Gastrocnemius medialis (tissue), 4 donors: Measurements from ENCODE around the gene GIT2. TPM values are rescaled to one million over a fixed set of nuclear protein-coding genes. Genes with fewer than 3 reads are reported as not detected.
A peak's percentile ranks its signal among the peaks of the same experiment; 100 is the strongest.

Source experiments
- ATAC-seq, 2 donors: fragments of 150-250 bp; one replicate each; pipeline ENCODE4 v1.9.1; 2016
- DNase-seq, 2 donors: peaks; one replicate each; pipeline ENCODE4 v3.0.0-alpha.2; 2019
- H3K27ac ChIP-seq, 4 donors: fragments of 200-600 bp; sonication (generic); 1 replicate in 1 of 4; 2 replicates in 3 of 4; pipeline ENCODE4 v1.5.1; 2016 to 2018; ENCODE audit warnings: mild to moderate bottlenecking in 2 of 4, moderate library complexity in 1 of 4
- H3K27me3 ChIP-seq, 3 donors: fragments of 200-600 bp; sonication (generic) in 2 of 3; 1 replicate in 1 of 3; 2 replicates in 2 of 3; pipeline versions ENCODE4 v1.5.1 to v1.6.0; 2016 to 2019; ENCODE audit warnings: mild to moderate bottlenecking in 1 of 3, moderate library complexity in 1 of 3
- H3K36me3 ChIP-seq, 2 donors: fragments of 200-600 bp; sonication (generic) in 1 of 2; one replicate each; pipeline ENCODE4 v1.5.1; 2017 to 2018
- H3K4me1 ChIP-seq, 2 donors: fragments of 200-600 bp; sonication (generic) in 1 of 2; one replicate each; pipeline ENCODE4 v1.5.1; 2016 to 2017; ENCODE audit warnings: mild to moderate bottlenecking in 2 of 2
- H3K4me3 ChIP-seq, 4 donors: fragments of 200-600 bp; sonication (generic) in 3 of 4; 1 replicate in 1 of 4; 2 replicates in 3 of 4; pipeline ENCODE4 v1.5.1; 2016 to 2019; ENCODE audit warnings: mild to moderate bottlenecking in 2 of 4
- H3K9me3 ChIP-seq, 3 donors: fragments of 200-600 bp; sonication (generic) in 2 of 3; 1 replicate in 1 of 3; 2 replicates in 2 of 3; pipeline ENCODE4 v1.5.1; 2016 to 2019
- POLR2A ChIP-seq, 2 donors: fragments of 450-650 bp; IDR thresholded peaks; one replicate each; pipeline ENCODE4 v1.6.1; 2017; ENCODE audit warnings: antibody characterized with exemption in 2 of 2, mild to moderate bottlenecking in 2 of 2, moderate library complexity in 2 of 2
- in situ Hi-C, 4 donors: fragments of 200-750 bp; cut with MboI; loops; one replicate each; pipeline versions ENCODE4 v1.15.0 to v1.8.0; 2017; ENCODE audit warnings: low sequenced_read_pairs in 4 of 4
- intact Hi-C: fragments of 100-400 bp; cut with DNase I; formaldehyde crosslinking; loops from one replicate; pipeline ENCODE4 v1.15.1; 2023; ENCODE audit warnings: low total_unique reads
- total RNA-seq, 4 donors: library from RNA; depleted of rRNA; stranded (reverse); fragments of >200 nt; gene quantifications; one replicate each; pipeline versions ENCODE4 v1.1.0 to v1.2.3, GENCODE V29; 2016
- TF ChIP-seq, protein P1 (sequence below), 5 experiments: fragments of 450-650 bp in 3 of 5; fragments of 200-600 bp in 2 of 5; sonication (generic) in 2 of 5; IDR thresholded peaks in 4 of 5; conservative IDR thresholded peaks in 1 of 5; 1 replicate in 4 of 5; 2 replicates in 1 of 5; pipeline ENCODE4 v1.5.1; 2016 to 2019; ENCODE audit warnings: antibody characterized with exemption in 5 of 5, mild to moderate bottlenecking in 3 of 5, moderate library complexity in 3 of 5

The GIT2 gene
- total RNA-seq, 4 donors from 2014 or later: 23.4 to 32.1 (median 23.6) TPM

DNA sequence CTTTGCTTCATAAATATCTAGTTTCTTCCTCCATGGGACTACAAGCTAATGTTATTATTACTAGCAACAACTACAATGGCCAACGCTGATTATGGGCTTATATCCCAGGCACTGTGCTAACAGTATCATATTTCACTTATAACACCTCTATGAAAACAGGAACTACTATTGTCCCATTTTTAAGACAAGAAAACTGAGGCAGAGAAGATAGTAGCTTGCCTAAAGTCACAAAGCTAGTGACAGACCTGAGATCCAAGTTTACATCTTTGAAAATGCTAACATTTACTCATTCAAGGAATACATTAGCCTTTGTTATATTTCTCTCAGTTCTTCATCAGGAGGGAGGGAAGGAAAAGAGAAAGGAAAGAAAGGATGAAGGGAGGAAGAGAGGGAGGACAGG is 32.8 kb downstream of the GIT2 start:
- in situ Hi-C loops: no loop called here
- ATAC-seq: no peak
- peak overlapping the region; percentile 74 to 84 (median 75) for H3K27ac ChIP-seq
- H3K4me3 ChIP-seq: no peak overlapping the region
- DNase-seq: no peak
- peaks cover 13 to 14% of the 10 kb centered on the region in 2 donors for H3K4me1 ChIP-seq
- TF ChIP-seq, protein P1, sequence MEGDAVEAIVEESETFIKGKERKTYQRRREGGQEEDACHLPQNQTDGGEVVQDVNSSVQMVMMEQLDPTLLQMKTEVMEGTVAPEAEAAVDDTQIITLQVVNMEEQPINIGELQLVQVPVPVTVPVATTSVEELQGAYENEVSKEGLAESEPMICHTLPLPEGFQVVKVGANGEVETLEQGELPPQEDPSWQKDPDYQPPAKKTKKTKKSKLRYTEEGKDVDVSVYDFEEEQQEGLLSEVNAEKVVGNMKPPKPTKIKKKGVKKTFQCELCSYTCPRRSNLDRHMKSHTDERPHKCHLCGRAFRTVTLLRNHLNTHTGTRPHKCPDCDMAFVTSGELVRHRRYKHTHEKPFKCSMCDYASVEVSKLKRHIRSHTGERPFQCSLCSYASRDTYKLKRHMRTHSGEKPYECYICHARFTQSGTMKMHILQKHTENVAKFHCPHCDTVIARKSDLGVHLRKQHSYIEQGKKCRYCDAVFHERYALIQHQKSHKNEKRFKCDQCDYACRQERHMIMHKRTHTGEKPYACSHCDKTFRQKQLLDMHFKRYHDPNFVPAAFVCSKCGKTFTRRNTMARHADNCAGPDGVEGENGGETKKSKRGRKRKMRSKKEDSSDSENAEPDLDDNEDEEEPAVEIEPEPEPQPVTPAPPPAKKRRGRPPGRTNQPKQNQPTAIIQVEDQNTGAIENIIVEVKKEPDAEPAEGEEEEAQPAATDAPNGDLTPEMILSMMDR (IDR thresholded peaks at IDR 0.05 in 4 of 5, conservative IDR thresholded peaks at IDR 0.05 in 1 of 5): no peak
- TF ChIP-seq POLR2A (IDR thresholded peaks at IDR 0.05): no peak
- H3K9me3 ChIP-seq: no peaks in the 10 kb centered on the region
- no peaks in the 10 kb centered on the region for H3K27me3 ChIP-seq
- H3K36me3 ChIP-seq: peaks cover 2 to 45% of the 10 kb centered on the region in 2 donors
- intact Hi-C loops: no loop called here

DNA sequence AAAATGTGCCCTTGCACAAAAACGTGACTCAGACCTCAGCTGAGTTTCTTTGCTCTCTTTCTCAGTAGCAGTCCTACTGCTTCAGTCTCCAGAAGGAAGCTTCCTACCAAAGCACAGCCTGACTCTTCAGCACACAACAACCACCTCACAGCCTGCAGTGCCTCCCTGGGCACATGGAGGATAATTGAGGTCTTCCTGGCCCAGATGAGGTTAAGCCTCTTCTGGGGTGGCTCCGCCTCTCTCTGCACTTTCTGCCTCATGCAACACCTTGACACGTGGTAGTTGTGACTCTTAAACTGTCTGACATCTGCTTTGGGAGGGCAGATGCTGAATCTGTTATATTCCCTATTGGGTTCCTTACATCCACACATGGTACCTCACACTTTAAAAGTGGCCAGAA is 33.8 kb downstream of the GIT2 start:
- ATAC-seq (no peak), DNase-seq (no peak)
- H3K4me1 ChIP-seq: peaks cover 13 to 14% of the 10 kb centered on the region in 2 donors
- intact Hi-C loops (no loop called here), in situ Hi-C loops (no loop called here)
- H3K27ac ChIP-seq: no peak overlapping the region
- no peak overlapping the region for H3K4me3 ChIP-seq
- peaks cover 2 to 53% of the 10 kb centered on the region in 2 donors for H3K36me3 ChIP-seq
- TF ChIP-seq POLR2A (IDR thresholded peaks at IDR 0.05): no peak
- TF ChIP-seq, protein P1 (IDR thresholded peaks at IDR 0.05 in 4 of 5, conservative IDR thresholded peaks at IDR 0.05 in 1 of 5): no peak
- no peaks in the 10 kb centered on the region for H3K9me3 ChIP-seq
- no peaks in the 10 kb centered on the region for H3K27me3 ChIP-seq

DNA sequence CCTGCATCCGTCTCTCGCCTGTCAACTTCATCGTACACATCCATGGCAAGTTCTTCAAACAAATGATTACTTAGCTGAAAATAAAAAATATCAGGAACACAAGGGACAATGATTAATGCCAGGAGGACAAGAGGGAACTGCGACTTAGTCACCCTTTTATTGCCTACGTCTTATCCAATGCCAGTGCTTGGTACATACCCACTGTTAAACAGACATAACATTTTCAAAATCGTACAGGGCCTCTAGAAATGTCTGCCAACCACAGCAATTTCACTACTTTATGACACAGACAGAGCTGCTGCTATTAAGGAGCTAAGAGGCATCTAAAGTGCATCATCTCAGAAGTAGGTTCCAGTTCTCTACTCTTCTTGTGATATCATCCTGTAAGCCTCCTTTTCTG is 34.6 kb downstream of the GIT2 start:
- peaks cover 2 to 58% of the 10 kb centered on the region in 2 donors for H3K36me3 ChIP-seq
- TF ChIP-seq, protein P1 (IDR thresholded peaks at IDR 0.05 in 4 of 5, conservative IDR thresholded peaks at IDR 0.05 in 1 of 5): no peak
- no peak for TF ChIP-seq POLR2A (IDR thresholded peaks at IDR 0.05)
- no peaks in the 10 kb centered on the region for H3K9me3 ChIP-seq
- no peak overlapping the region for H3K4me3 ChIP-seq
- H3K4me1 ChIP-seq: peaks cover 13 to 14% of the 10 kb centered on the region in 2 donors
- in situ Hi-C loops: no loop called here
- no peaks in the 10 kb centered on the region for H3K27me3 ChIP-seq
- intact Hi-C loops: no loop called here
- no peak overlapping the region for H3K27ac ChIP-seq
- no peak for ATAC-seq
- no peak for DNase-seq

DNA sequence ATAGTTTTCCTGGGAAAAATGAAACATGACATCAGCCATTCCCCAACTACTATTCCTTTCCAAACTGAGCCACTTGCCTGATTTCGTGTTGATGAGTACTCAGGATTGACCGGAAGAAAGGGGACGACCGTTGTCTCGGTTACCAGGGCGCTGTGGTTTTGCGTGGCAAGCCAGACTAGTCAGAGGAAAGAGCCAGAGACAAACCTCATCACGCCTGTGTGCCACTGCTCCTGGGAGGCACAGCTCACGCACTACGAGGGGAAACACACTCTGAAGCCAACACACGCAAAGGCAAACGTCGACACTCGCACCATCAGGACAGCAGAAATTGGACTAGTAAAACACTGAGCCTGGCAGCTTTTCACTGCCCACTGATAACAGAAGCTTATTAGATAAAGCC is 35.0 kb downstream of the GIT2 start:
- DNase-seq (no peak), ATAC-seq (no peak)
- Histone ChIP-seq H3K4me3 (no peak overlapping the region), H3K27me3 (no peaks in the 10 kb centered on the region), H3K4me1 (peaks cover 13 to 14% of the 10 kb centered on the region in 2 donors), H3K9me3 (no peaks in the 10 kb centered on the region), H3K36me3 (peaks cover 2 to 58% of the 10 kb centered on the region in 2 donors), H3K27ac (no peak overlapping the region)
- intact Hi-C loops: no loop called here
- no peak for TF ChIP-seq POLR2A (IDR thresholded peaks at IDR 0.05)
- TF ChIP-seq, protein P1 (IDR thresholded peaks at IDR 0.05 in 4 of 5, conservative IDR thresholded peaks at IDR 0.05 in 1 of 5): no peak
- in situ Hi-C loops: no loop called here
